ENCODE measurements around the gene CLTCL1.
"Not testable (repeated sequence)": the region's sequence is repeated elsewhere in the genome, so short reads cannot be mapped to it uniquely, and the experiment has no call there.

CLTCL1 gene

DNA sequence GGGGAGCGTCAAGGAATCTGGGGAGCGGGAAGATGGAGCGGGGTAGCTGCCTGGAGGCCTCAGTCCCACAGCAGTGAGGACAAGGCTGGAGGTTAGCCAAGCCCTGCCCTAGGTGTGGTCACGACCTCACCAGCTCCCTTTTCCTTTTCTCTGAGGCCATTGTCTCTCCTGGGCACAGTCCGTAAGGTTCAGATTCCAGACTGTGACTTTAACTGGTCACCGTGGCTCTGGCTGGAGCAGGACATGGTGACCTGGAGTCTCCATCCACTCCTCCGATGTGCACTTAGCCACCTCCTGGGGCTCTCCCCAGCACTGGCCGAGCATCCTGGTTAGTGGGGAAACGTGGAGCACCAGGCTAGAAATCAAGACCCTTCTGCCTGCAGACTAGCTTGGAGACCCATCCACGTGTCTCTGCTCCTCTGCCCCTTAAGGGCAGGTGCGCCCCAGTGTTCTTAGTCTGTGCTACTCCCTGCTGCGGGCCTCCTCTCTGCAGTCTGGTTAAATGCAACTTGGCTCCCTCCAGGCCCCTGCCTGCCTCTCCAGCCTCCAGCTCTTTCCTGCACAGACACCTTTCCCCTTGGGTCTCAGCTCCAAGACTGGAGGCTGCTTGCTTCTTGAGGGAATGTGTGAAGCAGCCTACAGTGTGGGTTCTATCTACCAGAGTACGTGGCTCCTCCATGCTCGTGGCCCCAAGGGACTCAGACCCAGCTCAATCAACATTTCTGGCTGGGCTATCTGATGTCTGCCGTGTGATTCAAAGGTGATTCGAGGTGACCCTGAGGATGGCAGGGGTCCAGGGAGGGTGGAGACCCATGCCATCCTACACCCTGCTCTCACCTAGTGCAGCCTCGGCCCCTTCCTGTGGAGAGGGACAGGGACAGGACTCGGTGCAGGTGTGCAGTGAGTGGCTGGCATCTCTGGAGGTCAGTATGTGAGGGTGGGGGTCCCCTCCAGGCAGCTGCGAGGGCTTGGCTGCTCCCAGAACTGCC lies 118.2 kb downstream of the CLTCL1 start:
- DNase-seq = no peak

- no peak for DNase-seq
These were observed 119.1 kb downstream of the CLTCL1 start for GRCh38 chr22:19172213-19173046.

DNA sequence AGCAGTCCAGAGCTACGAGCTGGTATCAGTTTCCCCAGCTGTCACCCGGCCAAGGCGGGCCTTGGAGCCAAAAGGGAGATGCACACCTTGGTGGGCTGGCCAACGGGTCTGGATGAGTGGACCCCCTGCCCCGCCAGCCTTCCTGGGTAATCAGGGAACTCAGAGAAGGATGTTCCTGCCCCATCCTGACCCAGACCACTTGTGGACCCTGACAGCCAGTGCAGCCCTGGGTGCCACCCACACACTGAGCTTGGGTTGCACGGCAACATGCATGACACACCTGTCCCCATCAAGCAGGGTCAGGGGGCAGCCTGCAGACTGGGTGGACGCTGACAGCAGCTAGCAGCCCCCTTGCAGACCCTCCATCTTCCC lies 121.6 kb downstream of the CLTCL1 start:
- no peak for DNase-seq

GRCh38 chr22:19169002-19169946 lies 122.2 kb downstream of the CLTCL1 start:
- DNase-seq = no peak

GRCh38 chr22:19168088-19168890 lies 123.2 kb downstream of the CLTCL1 start:
- DNase-seq = no peak

- DNase-seq = no peak
These were observed 124.2 kb downstream of the CLTCL1 start for GRCh38 chr22:19167106-19167869.

- DNase-seq = no peak
These were observed 125.1 kb downstream of the CLTCL1 start for GRCh38 chr22:19166421-19166820.

- DNase-seq = no peak
These were observed 127.1 kb downstream of the CLTCL1 start for GRCh38 chr22:19164425-19164824.

DNA sequence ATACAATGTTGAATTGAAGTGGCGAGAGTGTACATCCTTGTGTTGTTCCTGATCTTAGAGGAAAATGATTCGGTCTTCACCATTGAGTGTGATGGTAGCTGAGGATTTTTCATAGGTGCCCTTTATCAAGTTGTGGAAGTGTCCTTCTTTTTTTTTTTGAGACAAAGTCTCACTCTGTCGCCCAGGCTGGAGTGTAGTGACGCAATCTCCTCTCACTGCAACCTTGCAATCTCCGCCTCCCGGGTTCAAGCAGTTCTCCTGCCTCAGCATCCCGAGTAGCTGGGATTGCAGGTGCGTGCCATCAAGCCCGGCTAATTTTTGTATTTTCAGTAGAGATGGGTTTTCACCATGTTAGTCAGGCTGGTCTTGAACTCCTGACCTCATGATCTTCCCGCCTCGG lies 132.9 kb downstream of the CLTCL1 start:
- not testable (repeated sequence) for DNase-seq

GRCh38 chr22:19156109-19156508 lies 135.4 kb downstream of the CLTCL1 start:
- not testable (repeated sequence) for DNase-seq

DNA sequence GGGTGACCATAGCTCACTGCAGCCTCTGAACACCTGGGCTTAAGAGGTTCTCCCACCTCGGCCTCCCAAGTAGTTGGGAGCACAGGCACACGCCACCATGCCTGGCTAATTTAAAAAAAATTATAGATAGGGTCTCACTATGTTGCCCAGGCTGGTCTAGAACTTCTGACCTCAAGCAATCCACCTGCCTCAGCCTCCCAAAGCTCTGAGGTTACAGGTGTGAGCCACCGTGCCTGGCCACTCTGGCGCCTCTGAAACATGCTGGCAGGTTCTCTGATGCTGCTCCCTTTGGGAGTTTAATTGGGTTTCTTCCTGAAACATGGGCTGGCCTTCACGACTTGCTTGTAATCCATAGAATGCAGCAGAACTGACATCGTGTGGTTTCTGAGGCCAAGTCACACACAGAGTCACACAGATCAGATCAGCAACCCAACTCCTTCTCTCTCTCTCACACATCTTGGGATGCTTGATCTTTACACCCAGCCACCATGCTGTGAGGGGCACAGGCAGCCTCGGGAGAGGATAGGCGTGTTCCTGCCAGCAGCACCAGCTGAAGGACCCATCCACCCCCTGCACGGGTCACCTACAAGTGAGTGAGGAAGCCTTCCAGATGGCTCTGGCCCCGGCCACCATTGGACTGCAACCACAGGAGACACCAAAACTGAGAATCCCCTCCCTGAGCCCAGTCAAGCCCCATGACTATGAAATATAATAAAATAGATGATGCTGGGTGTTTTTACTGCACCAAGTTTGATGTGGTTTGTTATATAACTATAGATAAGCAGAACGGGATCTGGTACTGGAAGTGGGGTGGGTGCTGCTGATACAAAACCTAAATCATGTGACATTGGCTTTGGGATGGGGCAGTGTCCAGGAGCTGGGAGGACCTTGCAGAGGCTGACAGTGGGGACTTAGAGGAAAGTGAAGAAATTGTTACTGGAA lies 138.3 kb downstream of the CLTCL1 start:
- DNase-seq = no peak

GRCh38 chr22:19151329-19152191 lies 140.0 kb downstream of the CLTCL1 start:
- no peak for DNase-seq

DNA sequence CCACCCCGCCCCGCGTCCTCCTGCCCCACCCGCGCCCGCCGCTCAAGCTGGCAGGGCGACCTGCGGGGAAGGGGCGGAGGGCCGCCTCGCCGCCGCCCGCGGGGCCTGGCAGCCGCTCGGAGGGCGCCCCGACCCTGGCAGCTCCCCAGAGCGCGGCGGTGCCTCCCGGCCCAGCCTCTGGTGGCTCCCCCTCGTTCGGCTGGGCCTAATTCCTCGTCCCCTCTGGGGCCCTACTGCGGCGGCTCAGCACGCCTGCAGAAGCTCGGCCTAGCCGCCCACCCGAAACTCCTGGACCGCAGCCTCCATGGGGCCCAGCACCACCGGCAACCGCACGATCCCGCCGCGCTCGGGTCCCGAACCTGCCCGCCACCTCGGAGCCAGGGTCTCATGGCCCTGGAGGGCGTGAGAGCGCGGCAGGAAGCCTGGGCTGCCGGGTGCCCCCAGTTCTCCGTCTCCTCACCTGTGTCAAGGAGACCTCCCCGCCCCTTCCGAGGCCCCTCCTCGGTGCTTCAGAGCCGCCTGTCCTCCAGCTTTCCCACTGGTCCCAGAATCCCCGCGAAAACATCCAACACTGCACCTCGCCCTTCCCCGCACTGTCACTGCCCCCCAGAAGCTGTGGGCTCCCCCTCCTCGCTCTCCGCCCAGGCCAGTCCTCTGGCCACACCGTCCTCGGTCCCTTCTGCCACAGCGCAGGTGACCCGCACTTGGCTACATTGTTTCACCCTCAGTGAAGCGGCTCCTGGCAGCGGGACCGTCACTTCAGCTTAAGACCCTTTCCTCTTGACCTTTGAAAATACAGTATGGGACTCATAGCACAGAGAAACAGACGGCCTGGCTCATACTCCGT lies 140.8 kb downstream of the CLTCL1 start:
- DNase-seq = no peak

DNA sequence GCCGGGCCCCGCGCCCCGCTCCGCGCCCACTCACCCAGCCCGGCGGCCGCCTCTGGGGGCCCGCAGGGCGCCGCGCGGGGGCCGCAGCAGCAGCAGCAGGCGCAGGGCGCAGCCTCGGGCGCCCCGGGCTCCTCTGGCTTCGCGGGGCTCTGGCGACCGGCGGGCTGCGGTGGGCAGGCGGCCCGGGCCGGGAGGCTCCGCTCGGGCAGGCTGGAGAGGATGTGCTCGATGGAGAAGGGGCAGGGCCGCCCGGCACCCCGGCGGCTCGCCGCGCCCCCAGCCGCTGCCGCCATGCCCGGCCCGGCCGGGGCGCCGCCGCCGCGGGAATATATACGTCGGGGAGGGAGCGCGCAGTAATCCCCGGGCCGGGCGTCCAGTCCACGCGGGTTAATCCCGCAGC lies 141.5 kb downstream of the CLTCL1 start, which contains the start of gene GSC2:
GSC2 (minus strand) TSS at position 302 of the 400 bp plus-strand sequence; CDS start at position 293, 9 bp downstream.
- no peak for DNase-seq

- DNase-seq = peak; percentile 36
These were observed 142.3 kb downstream of the CLTCL1 start for GRCh38 chr22:19149047-19149883.

- no peak for DNase-seq
These were observed 143.0 kb downstream of the CLTCL1 start for GRCh38 chr22:19148417-19149046.
